22Rv1 (cell line): ENCODE data around the gene MAGI3.

Source experiments
- CTCF ChIP-seq: fragments of 450-650 bp; IDR thresholded peaks from 2 replicates; pipeline ENCODE4 v1.5.1; 2017; ENCODE audit warnings: mild to moderate bottlenecking
- ZFX ChIP-seq: fragments of 450-650 bp; IDR thresholded peaks from 2 replicates; pipeline ENCODE4 v1.6.1; 2017; ENCODE audit warnings: antibody characterized with exemption, borderline replicate concordance

GRCh38 chr1:113576271-113576670, 186.0 kb downstream of the MAGI3 start:
- TF ChIP-seq CTCF (no peak), ZFX (no peak)
